GM23338 (cell line): ENCODE data around the gene TBX2. TPM values are rescaled to one million over a fixed set of nuclear protein-coding genes. Genes with fewer than 3 reads are reported as not detected.

Experiments
- ATAC-seq: fragments of 200-7000 bp; cut with Tn5 transposase; 3 replicates; pipeline ENCODE4 v1.9.1; 2020
- DNase-seq: peaks from one replicate; pipeline ENCODE4 v3.0.0-alpha.2; 2015; ENCODE audit warnings: low spot score
- H2AFZ ChIP-seq: fragments of 200-600 bp; sonication (generic); 2 replicates; pipeline ENCODE4 v1.8.0; 2016; ENCODE audit warnings: antibody characterized with exemption, mild to moderate bottlenecking, moderate library complexity
- H3F3A ChIP-seq: fragments of 200-600 bp; sonication (generic); replicated peaks from 2 replicates; pipeline ENCODE4 v1.8.0; 2017; ENCODE audit warnings: antibody characterized with exemption, mixed run types, low read depth
- H3K27ac ChIP-seq: fragments of 200-600 bp; sonication (generic); 2 replicates; pipeline ENCODE4 v1.6.1; 2016; ENCODE audit warnings: low read depth
- H3K27me3 ChIP-seq: fragments of 200-600 bp; sonication (generic); 2 replicates; pipeline ENCODE4 v1.8.0; 2016; ENCODE audit warnings: mild to moderate bottlenecking, mixed run types, moderate library complexity; ENCODE audit not compliant: insufficient read depth
- H3K36me3 ChIP-seq: fragments of 200-600 bp; sonication (generic); 2 replicates; pipeline ENCODE4 v1.8.0; 2016; ENCODE audit warnings: mild to moderate bottlenecking; ENCODE audit not compliant: insufficient read depth
- H3K4me1 ChIP-seq: fragments of 200-600 bp; sonication (generic); 2 replicates; pipeline ENCODE4 v1.8.0; 2016; ENCODE audit warnings: mild to moderate bottlenecking, moderate library complexity; ENCODE audit not compliant: insufficient read depth
- H3K4me2 ChIP-seq: fragments of 200-600 bp; sonication (generic); 2 replicates; pipeline ENCODE4 v1.7.1; 2017; ENCODE audit warnings: mixed run types
- H3K4me3 ChIP-seq: fragments of 200-600 bp; sonication (generic); 2 replicates; pipeline ENCODE4 v1.6.1; 2016; ENCODE audit warnings: mixed run types
- H3K79me2 ChIP-seq: fragments of 200-600 bp; sonication (generic); replicated peaks from 2 replicates; pipeline ENCODE4 v1.8.0; 2017; ENCODE audit warnings: mild to moderate bottlenecking; ENCODE audit not compliant: insufficient read depth
- H3K9me2 ChIP-seq: fragments of 200-600 bp; sonication (generic); 2 replicates; pipeline ENCODE4 v1.8.0; 2017; ENCODE audit not compliant: insufficient read depth
- H4K20me1 ChIP-seq: fragments of 200-600 bp; sonication (generic); replicated peaks from 2 replicates; pipeline ENCODE4 v1.8.0; 2017; ENCODE audit warnings: mild to moderate bottlenecking; ENCODE audit not compliant: insufficient read depth
- H3K27ac Mint-ChIP-seq: 2 replicates; pipeline ENCODE4 v1.8.0; 2020; ENCODE audit warnings: inconsistent platforms, mild to moderate bottlenecking, moderate library complexity, mixed read lengths
- H3K27me3 Mint-ChIP-seq: 3 replicates; pipeline ENCODE4 v1.8.0; 2022; ENCODE audit warnings: low read depth, mild to moderate bottlenecking, moderate library complexity, mixed read lengths, inconsistent platforms; ENCODE audit not compliant: insufficient read depth, poor library complexity
- H3K36me3 Mint-ChIP-seq: 3 replicates; pipeline ENCODE4 v1.8.0; 2021; ENCODE audit warnings: low read depth, mild to moderate bottlenecking, inconsistent platforms, moderate library complexity, mixed read lengths
- H3K4me1 Mint-ChIP-seq: 3 replicates; pipeline ENCODE4 v1.8.0; 2020; ENCODE audit warnings: mild to moderate bottlenecking, inconsistent platforms, mixed read lengths
- H3K4me3 Mint-ChIP-seq: 3 replicates; pipeline ENCODE4 v1.8.0; 2021; ENCODE audit warnings: moderate library complexity, mild to moderate bottlenecking, inconsistent platforms, mixed read lengths
- H3K9me3 Mint-ChIP-seq: 3 replicates; pipeline ENCODE4 v1.8.0; 2020; ENCODE audit warnings: moderate library complexity, mild to moderate bottlenecking, inconsistent platforms, mixed read lengths
- CTCF ChIP-seq, 2 experiments: fragments of 200-600 bp in 1 of 2; sonication (generic) in 1 of 2; conservative IDR thresholded peaks; 2 replicates each; pipeline versions ENCODE4 v1.5.1 to v1.6.1; 2016 to 2017; ENCODE audit warnings: antibody characterized with exemption in 2 of 2, low read depth in 2 of 2, mild to moderate bottlenecking in 2 of 2, moderate library complexity in 1 of 2
- EZH2 ChIP-seq: fragments of 200-600 bp; sonication (generic); IDR thresholded peaks from one replicate; pipeline ENCODE4 v1.8.0; 2017; ENCODE audit warnings: antibody characterized with exemption, mild to moderate bottlenecking, low read depth; ENCODE audit not compliant: unreplicated experiment
- JUNB ChIP-seq: IDR thresholded peaks from one replicate; pipeline ENCODE4 v1.6.1; 2016; ENCODE audit warnings: antibody characterized with exemption; ENCODE audit not compliant: unreplicated experiment
- NANOG ChIP-seq: IDR thresholded peaks from 2 replicates; pipeline ENCODE4 v1.6.1; 2016; ENCODE audit warnings: antibody characterized with exemption, borderline replicate concordance
- POLR2AphosphoS5 ChIP-seq: IDR thresholded peaks from 2 replicates; pipeline ENCODE4 v1.6.1; 2016; ENCODE audit warnings: antibody characterized with exemption, low read depth
- REST ChIP-seq: IDR thresholded peaks from one replicate; pipeline ENCODE4 v1.6.1; 2018; ENCODE audit warnings: antibody characterized with exemption; ENCODE audit not compliant: unreplicated experiment
- STAT1 ChIP-seq: IDR thresholded peaks from one replicate; pipeline ENCODE4 v1.6.1; 2016; ENCODE audit warnings: antibody characterized with exemption; ENCODE audit not compliant: unreplicated experiment
- ZNF114 ChIP-seq: fragments of 250-450 bp; sonication (Bioruptor Pico); IDR thresholded peaks from 2 replicates; pipeline ENCODE4 v1.5.0; 2020; ENCODE audit warnings: mild to moderate bottlenecking, moderate library complexity
- ZNF331 ChIP-seq: fragments of 250-450 bp; sonication (Bioruptor Pico); IDR thresholded peaks from 2 replicates; pipeline ENCODE4 v1.5.0; 2020; ENCODE audit warnings: low read depth, mild to moderate bottlenecking, moderate library complexity
- ZNF462 ChIP-seq: fragments of 250-450 bp; sonication (Bioruptor Pico); IDR thresholded peaks from 2 replicates; pipeline ENCODE4 v1.5.0; 2020; ENCODE audit warnings: mild to moderate bottlenecking, moderate library complexity
- polyA plus RNA-seq: library from polyadenylated mRNA; unstranded; fragments of >200 nt; fragmentation: Nextera tagmentation; extraction: Ambion mirVana; gene quantifications from 2 replicates; pipeline ENCODE4 v1.2.1, GENCODE V29; 2016
- total RNA-seq: library from RNA; depleted of rRNA; stranded (reverse); fragments of >200 nt; shearing (Covaris generic); gene quantifications from 2 replicates; pipeline ENCODE4 v1.2.3, GENCODE V29; 2014

The TBX2 gene
- total and polyA plus RNA-seq, 2 experiments from 2014 or later, result not detected

GRCh38 chr17:61415374-61416210 lies 15.9 kb downstream of the TBX2 start (continued):
- TF ChIP-seq JUNB (no peak), POLR2AphosphoS5 (no peak), REST (no peak)

- no peaks in the 10 kb centered on the region; the same call in 2 of the 3 replicates for H3K36me3 Mint-ChIP-seq
- peak overlapping the region; percentile 58 for H3K4me3 ChIP-seq
- peak overlapping the region; percentile 88 for H3K4me2 ChIP-seq
- no peak for ATAC-seq
- peaks cover 54% of the 10 kb centered on the region for H3K27me3 Mint-ChIP-seq
- no peak for TF ChIP-seq ZNF114 (CRISPR knock-in tag)
- TF ChIP-seq ZNF331 (CRISPR knock-in tag), result no peak
- no peak for TF ChIP-seq EZH2
- no peak for TF ChIP-seq ZNF462 (CRISPR knock-in tag)
- no peak for TF ChIP-seq CTCF (conservative IDR thresholded peaks at IDR 0.05; ENCODE audit: low read depth in 2 of 2)
- no peak for TF ChIP-seq STAT1
- no peak for TF ChIP-seq POLR2AphosphoS5
- no peak for TF ChIP-seq NANOG
- no peak for TF ChIP-seq JUNB
- H3F3A ChIP-seq, result no peaks in the 10 kb centered on the region
- peaks cover 12% of the 10 kb centered on the region; the same call in 1 of the 2 replicates for H3K4me1 ChIP-seq
- no peak overlapping the region for H3K27ac ChIP-seq
- H3K4me1 Mint-ChIP-seq, result peaks cover 13% of the 10 kb centered on the region
- no peaks in the 10 kb centered on the region for H3K9me2 ChIP-seq
- no peaks in the 10 kb centered on the region for H4K20me1 ChIP-seq
- peaks cover 68% of the 10 kb centered on the region for H3K27me3 ChIP-seq
- DNase-seq, result no peak
- H3K9me3 Mint-ChIP-seq, result no peaks in the 10 kb centered on the region
- peak overlapping the region; percentile 95 for H2AFZ ChIP-seq
- H3K36me3 ChIP-seq, result no peaks in the 10 kb centered on the region
- no peak overlapping the region for H3K27ac Mint-ChIP-seq
- no peaks in the 10 kb centered on the region for H3K79me2 ChIP-seq
- peak overlapping the region; percentile 69 for H3K4me3 Mint-ChIP-seq
These were observed 16.5 kb downstream of the TBX2 start for GRCh38 chr17:61416211-61416539.
